Hindlimb muscle (tissue), 1 donor: Measurements from ENCODE around the gene PDE3A. TPM values are rescaled to one million over a fixed set of nuclear protein-coding genes. Genes with fewer than 3 reads are reported as not detected.

Experiments
- DNase-seq: peaks from one replicate; pipeline ENCODE4 v3.0.0-alpha.2; 2013
- polyA plus RNA-seq: library from polyadenylated mRNA; unstranded; fragments of 120-200 nt; gene quantifications from one replicate; pipeline ENCODE4 v1.2.1, GENCODE V29; 2013; ENCODE audit not compliant: insufficient read length

Gene PDE3A
- polyA plus RNA-seq, 1 donor: 10.4 TPM

DNA sequence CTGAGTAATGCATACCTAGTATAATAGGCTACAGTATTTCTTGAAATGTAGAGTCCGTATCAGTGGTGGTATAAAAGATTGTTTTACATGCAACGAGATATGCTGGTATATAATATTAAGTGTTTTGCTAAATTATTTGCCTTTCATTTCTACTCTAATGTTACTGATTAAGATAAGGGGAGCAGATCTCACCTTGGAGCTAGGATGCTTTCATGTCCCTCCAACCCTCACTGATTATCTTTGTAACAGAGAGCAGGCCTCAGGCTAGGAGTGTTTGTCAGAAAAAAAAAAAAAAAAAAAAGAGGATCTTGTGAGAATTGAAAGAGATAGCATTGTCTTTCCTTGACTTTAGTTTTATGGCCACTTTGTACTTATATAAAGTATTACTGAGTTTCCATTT lies 92.6 kb downstream of the PDE3A start:
- DNase-seq: no peak

DNA sequence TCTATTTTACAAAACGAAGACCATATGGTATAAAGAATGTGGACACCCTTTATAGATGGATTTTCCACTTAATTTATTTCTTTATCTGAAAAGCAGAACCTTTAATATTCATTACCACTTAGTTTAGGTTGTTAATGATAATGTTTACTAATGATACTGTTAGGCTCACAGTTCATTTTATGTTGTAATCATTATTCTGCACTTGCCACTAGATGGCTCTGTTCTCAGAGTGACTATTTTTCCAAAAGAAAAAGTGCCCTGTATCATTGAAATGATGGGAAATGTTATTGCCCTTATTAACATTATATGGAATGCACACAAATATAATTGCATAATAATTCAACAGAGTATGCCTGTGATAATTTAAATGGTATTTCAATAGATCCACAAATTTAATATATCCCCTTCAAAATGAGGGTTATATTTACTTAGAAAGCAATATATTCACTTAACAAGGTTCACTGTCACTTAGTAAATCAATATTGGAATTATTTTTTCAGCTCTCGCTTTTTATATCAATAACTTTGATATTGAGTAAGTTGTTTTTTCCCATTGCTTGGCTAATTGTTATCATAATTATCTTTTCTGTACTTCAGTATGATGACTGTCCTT lies 95.7 kb downstream of the PDE3A start:
- no peak for DNase-seq

DNA sequence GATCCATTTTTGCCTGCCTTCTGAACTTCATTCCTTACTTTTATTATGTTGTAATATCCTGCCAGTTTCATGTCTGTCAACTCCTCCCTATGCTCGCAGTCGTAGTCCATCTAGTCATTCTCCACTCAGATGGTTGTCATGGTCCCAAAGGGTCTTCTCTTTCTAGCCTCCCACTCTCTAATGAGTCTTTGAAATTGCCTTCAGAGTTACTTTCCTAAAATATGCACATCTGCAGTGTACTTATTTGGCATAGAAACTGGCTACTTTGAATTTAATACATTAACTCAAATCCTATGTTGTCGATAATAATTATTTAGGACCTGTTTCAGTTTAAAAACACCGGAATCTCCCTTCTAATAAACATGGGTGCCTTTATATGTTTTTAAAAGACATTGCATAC lies 101.0 kb downstream of the PDE3A start:
- no peak for DNase-seq

DNA sequence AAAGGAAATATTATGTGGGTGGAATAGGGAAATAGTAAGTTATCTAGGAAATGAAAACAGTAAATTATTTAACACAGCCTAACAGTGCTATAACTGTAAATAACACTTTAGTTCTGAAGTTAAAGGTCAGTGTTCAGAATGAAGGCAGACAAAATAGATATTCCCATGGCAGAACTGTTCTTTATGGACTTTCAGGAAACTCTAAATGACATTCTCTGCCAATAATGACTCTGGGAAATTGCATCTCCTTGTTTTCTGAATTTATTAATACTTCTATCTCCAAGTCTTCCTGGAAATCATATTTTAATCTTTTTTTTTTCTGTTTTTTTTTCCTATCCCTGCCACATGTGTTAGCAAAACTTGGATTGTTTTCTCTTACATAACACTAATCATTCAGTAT lies 101.4 kb downstream of the PDE3A start:
- DNase-seq: peak; percentile 45

DNA sequence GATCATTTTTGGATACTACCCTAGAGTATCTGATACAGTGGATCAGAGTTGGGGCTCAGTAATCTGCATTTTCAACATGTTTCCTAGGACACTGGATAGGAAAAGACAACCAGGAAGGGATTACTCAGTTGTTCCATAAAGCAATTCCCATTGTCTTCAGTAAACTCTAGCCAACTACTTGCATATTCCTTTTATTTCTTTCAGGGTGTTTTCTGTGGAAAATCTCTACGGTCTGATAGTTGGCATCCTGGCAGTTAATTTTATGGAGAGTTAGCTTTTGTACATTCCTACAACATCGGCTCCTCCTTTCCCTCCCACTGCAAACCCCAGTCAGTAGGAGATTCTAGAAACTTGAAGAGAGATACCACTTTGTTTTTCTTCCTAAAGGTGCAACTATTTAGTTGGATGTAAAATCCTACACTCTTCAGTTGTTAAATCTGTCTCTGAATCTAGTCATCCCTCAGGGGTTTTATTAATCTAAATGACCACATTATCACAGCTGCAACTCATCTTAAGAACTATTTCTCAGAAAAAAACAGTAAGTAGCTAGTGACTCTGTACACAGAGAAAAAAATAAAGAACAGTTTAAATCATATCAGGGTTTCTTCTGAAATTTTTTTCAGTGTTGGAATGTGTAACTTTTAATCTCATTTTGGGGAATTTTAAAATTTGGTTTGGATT lies 103.9 kb downstream of the PDE3A start:
- DNase-seq: no peak

GRCh38 chr12:20473133-20473532 lies 104.8 kb downstream of the PDE3A start:
- no peak for DNase-seq

DNA sequence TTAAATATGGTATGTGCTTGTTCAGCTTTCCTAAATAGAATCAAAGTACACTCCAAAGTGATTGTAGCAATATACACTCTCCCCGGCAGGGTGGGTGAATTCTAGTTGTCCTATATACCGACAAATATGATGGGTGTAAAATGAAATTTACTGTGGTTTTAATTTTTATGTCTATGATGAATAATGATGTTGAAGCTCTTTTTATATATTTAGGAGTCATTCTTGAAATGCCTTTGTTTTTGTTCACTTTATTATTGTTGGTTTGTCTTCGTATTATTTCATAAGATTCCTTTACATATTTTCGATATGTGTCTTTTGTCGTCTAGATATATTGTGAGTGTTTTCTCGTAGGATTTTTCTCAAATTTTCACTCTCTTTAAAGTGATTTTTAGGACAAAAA lies 105.7 kb downstream of the PDE3A start:
- DNase-seq: no peak

DNA sequence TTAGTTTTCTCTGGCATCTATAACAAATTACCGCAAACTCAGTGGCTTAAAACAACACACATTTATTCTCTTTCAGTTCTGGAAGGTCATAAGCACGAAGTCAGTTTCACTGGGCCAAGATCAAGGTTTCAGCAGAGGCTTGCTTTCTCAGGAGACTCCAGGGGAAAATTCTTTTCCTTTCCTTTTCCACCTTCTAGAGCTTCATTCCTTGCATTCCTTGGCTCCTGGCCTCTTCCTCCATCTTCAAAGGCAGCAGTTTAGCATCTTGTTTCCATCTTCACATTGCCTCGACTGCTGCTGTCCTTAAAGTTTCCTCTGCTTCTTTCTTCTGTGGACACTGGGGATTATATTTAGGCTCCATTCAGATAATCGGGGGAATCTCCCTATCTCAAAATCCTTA lies 106.1 kb downstream of the PDE3A start:
- DNase-seq: no peak

DNA sequence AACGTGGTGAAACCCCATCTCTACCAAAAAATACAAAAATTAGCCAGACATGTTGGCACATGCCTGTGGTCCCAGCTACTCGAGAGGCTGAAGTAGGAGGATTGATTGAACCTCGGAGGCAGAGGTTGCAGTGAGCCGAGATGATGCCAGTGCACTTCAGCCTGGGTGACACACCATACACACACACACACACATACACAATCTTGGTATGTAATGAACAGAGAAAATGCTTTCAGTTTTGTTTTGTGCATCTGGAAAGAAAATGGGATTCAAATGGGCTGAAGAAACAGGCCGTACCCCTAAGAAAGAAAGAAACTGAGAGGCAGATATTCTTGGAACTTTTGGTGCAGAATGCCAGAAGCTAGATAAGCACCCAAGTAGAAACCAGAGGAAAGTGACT lies 107.2 kb downstream of the PDE3A start:
- DNase-seq: no peak

DNA sequence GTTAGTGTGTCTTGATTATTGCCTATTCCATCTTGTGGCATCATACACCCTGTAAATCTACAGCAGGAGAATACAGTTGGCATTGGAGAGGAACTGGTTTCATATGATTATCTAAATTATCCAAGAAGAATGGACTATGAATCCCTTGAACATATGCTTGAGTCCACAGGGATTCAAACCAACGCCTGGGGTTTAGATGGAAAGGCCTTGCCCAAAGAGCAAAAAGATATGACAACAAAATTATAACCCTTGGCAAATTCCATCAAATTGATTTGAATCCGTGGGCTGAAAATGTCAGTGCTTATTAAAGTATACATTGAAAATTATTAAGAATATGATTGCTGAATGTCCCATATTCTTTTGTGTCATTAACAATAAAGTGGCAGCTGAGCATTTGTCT lies 108.2 kb downstream of the PDE3A start:
- no peak for DNase-seq

DNA sequence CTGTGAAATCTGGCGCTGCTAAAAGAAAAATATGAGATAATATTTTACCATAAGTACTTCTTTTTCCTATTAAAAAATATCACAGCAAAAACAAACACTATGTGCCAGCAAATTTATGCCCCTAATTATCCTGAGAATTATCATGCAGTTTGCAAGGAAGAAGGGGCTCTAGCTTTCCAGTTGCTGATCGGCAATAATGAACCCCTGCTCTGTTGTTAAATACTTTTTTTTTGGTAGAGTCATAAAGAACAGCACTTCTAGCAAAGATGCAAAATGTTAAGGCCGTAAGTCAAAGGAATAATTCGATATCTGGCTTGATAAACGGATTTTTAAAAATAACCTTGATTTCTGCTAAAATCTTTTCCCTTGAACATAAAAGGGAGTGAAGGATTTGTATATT lies 108.9 kb downstream of the PDE3A start:
- no peak for DNase-seq

GRCh38 chr12:20477672-20478071 lies 109.3 kb downstream of the PDE3A start:
- DNase-seq: no peak

DNA sequence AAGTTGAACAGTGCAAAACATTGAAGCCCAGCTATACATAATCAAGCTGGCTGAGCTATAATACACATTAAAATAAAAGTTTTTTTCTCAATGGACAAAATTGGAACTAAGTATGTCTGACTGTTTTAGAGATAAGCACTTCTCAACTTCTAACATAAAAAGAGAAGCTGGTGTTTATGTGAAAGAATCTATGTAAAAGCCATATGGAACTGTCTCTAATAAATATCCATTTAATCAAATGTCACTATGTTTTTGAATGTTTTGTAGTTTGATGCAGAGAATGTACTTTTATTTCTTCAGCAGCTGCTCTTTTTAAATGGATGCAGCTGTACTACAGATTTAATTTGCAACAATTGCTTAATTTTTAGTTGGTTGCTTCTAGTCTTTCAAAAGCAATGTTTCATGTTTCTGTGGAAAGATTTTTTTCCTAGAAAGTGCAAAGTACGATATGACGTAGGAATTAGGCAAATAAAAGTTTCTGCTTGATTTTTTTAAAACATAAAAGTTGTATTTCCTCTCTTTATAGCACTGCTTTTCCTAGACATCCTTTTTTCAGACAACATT lies 114.2 kb downstream of the PDE3A start:
- DNase-seq: no peak

- no peak for DNase-seq
Measured at GRCh38 chr12:20483776-20484175, 115.4 kb downstream of the PDE3A start.

GRCh38 chr12:20486233-20486632 lies 117.9 kb downstream of the PDE3A start:
- no peak for DNase-seq

DNA sequence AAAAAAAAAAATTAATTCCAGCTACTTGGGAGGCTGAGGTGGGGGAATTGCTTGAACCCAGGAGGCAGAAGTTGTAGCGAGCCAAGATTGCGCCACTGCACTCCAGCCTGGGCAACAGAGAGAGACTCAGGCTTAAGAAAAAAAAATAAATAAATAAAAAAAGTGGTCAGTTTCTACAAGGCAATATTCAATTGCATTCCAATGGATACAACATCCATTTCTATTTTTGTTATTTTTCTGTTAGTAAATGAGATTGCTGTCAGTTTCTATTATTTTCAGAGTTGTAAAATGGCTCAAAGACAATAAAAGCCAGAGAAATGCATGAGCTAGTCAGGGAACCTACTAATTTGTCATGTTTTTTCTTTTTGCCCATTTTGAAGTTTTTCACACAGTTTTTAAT lies 119.2 kb downstream of the PDE3A start:
- DNase-seq: no peak

DNA sequence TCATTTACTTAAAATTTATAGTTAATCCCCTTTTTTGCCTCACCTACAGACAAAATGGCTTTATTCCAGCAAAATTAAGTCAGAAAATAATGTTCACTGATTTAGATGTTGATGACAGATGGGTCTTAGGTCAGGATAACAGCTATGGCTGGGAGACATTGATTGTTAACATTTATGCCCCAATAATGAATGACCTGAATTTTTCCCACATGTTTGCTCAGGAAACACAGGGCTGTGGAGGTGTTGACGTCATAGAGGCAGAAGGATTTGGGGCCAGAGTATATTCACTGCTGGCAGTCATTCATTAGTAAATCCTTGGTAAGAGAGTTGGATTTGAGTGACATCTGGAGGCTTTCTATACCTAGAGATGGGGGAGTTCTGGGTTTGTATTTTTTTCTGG lies 121.3 kb downstream of the PDE3A start:
- DNase-seq: no peak

DNA sequence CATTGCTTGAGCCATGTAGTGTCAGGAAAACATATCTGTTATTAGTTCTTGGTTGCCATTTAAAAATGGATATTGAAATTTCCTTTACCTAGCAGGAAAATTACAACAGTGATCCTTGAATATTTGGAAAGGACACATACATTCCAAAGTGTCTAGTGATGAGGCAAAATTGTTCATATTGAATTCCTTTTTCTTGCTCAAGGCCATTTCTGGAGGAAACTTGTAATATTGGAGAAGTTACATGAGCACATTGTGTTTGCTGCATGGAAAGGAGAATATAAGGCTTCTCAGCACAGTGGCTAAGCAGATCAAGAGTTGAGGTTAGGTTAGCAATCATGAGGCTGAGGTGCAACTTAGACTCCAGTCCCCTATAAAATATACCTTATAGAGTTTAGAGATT lies 121.9 kb downstream of the PDE3A start:
- no peak for DNase-seq

- no peak for DNase-seq
Measured at GRCh38 chr12:20491290-20491689, 123.0 kb downstream of the PDE3A start.

DNA sequence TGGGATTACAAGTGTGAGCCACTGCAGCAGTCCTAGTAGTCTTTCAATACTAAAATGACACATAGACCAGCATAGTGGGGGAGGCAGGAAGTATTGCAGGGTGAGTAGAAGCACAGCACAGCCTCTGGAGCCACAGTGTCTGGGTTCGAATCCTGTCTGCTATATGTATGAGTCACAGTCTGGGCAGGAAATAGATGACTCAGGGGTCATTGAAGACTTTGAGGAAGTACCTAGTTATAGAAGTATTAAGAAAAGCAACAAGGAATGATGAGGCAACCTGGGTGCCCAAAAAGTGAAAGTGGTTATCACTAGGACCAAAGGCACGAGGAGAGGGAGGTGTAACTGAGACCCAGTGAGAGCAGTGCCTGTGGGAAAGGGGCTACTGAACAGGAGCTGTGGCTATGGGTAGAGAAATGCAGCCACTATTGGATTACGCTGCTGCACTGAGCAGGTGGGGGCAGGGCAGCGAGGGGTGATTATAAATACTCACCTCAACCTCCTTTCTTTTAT lies 124.0 kb downstream of the PDE3A start:
- no peak for DNase-seq

GRCh38 chr12:20493934-20494333 lies 125.6 kb downstream of the PDE3A start:
- DNase-seq: no peak

DNA sequence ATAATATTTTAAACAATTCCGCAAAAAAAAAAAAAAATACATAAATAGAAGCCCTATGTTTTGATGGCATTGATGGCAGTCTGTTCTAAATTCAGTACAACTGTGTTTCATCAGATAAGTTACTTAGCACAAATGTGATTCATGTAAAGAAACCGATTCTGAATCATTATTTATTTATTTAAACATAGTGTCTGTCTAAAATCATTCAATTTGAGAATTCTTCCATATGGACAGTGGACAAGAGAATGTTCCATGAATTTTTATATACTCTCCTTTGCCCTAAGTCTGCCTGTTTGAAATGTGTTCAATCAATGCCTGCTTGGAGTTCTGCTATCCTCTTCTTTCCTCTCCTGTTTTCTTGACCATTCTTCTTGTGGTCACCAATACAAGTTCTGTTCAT lies 126.5 kb downstream of the PDE3A start:
- no peak for DNase-seq

DNA sequence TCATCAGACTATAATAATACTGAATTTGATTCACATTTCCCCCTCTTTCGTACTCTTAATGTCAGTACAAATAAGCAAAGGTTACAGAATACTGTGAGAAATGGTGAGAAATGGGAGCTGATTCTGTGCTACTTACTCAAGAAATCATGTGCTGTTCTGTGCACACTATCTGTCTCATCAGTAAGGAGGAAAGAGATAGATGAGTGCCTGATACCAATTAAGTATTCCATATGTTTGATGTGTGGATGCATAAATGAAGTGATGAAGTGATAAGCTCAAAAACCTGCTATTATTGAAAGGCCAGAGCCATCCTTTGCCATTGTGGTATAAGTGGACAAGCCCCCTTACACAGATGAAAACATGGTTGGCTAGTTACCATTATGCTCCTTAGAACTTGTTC lies 127.7 kb downstream of the PDE3A start:
- no peak for DNase-seq

- DNase-seq: no peak
Measured at GRCh38 chr12:20497707-20498106, 129.4 kb downstream of the PDE3A start.
